GM12875 (cell line): ENCODE measurements around the gene DOCK8.
A peak's percentile ranks its signal among the peaks of the same experiment; 100 is the strongest.
"Not testable (repeated sequence)": the region's sequence is repeated elsewhere in the genome, so short reads cannot be mapped to it uniquely, and the experiment has no call there.

Experiments
- H3K4me3 ChIP-seq: one replicate; pipeline ENCODE4 v1.5.1; 2011; ENCODE audit warnings: low read depth, low read length, control low read depth
- CTCF ChIP-seq: IDR thresholded peaks from 2 replicates; pipeline ENCODE4 v1.5.1; 2011; ENCODE audit warnings: low read depth, mild to moderate bottlenecking, control low read depth, inconsistent platforms, low read length, moderate library complexity, borderline replicate concordance; ENCODE audit not compliant: insufficient read depth

DOCK8 gene

DNA sequence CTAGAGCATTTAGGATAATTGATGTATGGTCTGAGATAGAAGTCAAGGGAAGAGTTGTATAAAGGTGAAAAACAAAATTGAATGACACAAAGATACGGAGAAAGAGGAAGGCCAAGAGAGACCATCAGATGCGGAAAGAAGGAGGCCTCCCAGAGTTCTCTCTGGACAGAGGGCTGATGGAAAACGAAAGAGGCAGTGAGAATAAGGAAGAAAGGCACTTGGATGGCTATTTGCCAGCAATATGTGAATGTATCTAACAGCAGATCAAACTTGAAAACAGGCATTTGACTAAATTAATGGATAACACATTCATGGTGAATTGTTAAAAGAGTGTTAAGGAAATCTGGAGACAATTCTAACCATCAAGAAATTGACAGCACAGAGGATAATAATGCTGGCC is 2.4 kb upstream of the DOCK8 start:
- no peak for TF ChIP-seq CTCF
- no peak overlapping the region for H3K4me3 ChIP-seq

- H3K4me3 ChIP-seq: peak overlapping the region; percentile 92
These were observed 764 bp upstream of the DOCK8 start for GRCh38 chr9:213901-214300.

DNA sequence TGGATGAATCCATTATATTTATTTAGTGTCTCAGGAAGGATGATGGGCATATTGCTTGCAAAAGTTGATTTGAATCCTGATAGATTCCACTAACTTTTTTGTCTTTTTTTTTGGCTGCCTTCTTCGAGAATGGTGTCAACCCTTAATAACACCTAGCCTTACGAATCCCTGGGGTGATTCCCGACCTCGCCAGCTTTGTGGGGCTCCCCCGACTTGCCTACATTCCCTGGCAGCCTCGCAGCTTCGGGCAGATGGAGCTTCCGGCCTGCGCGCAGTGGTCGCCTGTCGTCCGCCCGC is 366 bp upstream of the DOCK8 start:
- no peak for TF ChIP-seq CTCF
- peak overlapping the region; percentile 92 for H3K4me3 ChIP-seq

DNA sequence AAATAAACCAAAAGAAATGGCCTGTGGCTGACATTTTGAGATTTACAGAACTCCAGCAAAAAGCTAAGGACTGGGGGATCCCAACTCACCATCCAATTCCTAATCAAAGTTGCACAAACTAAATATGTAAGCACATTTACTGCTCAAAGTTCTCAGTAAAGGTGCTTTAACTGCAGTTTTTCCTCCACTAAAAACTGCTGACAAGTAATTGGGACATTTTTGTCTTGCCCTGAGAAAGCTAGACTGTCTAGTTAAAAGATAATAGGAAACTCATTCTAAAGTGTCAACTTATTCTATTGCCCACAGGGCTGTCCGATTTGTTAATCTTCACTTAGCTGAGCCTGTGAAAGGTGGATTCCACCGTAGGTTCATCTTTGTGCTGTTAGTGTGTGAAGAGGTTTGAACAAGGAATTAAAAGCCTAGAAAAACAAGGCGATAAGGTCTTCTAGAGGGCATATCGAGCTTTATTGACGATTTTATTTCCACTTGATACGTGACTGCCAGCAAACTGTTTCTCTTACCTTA is 1.0 kb downstream of the DOCK8 start:
- no peak for TF ChIP-seq CTCF
- H3K4me3 ChIP-seq: peak overlapping the region; percentile 92

DNA sequence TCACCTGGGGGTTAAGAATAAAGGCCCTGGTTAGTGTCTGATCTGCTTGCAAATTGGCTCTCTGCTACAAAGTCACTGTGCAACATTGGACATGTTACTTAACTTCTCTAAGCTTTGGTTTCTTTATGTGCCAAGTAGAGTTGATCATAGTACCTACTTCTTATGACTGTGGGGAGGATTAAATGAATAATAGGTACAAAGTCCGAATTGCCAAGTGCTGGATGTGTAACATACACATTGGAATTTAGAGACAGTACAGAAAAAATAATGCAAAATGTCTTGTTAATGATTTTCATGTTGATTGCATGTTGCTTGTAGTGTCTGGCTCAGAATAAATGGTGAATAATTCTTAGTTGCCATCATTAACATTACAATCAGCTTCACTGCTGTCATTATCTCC is 2.2 kb downstream of the DOCK8 start:
- TF ChIP-seq CTCF: no peak
- no peak overlapping the region for H3K4me3 ChIP-seq

GRCh38 chr9:217950-218349 is 3.3 kb downstream of the DOCK8 start:
- H3K4me3 ChIP-seq: no peak overlapping the region
- TF ChIP-seq CTCF: no peak

DNA sequence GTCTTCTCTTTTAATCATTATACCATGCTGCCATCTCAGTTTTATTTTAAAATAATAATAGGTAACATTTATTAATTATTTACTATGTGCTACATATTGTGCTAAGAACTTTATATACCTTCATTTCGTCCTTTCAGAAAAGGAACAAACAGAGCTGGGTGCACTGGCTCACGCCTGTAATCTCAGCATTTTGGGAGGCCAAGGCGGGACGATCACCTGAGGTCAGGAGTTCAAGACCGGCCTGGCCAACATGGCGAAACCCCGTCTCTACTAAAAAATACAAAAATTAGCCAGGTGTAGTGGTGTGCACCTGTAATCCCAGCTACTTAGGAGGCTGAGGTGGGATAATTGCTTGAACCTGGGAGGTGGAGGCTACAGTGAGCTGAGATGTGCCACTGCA is 4.4 kb downstream of the DOCK8 start:
- not testable (repeated sequence) for H3K4me3 ChIP-seq

GRCh38 chr9:219670-220365 is 5.2 kb downstream of the DOCK8 start:
- no peak for TF ChIP-seq CTCF
- H3K4me3 ChIP-seq: no peak overlapping the region
